Measurements from ENCODE around the gene RNF149.

Gene RNF149

GRCh38 chr2:101282980-101283379 is 25.5 kb downstream of the RNF149 start:
- H3K4me1 ChIP-seq (ENCODE audit: control insufficient read depth, insufficient read depth, low read depth, low read length) = peaks cover 3% of the 10 kb centered on the region
- WGBS = 97% methylated on average over 3 of the region's 3 CpGs

GRCh38 chr2:101281482-101281881 is 27.0 kb downstream of the RNF149 start:
- no peak overlapping the region for H2BK12ac ChIP-seq (ENCODE audit: low read length in 2 of 2)
- H2AK5ac ChIP-seq (ENCODE audit: low read length, severe bottlenecking) = no peak overlapping the region
- no peak overlapping the region for H2BK5ac ChIP-seq (ENCODE audit: low read depth, low read length, poor library complexity, severe bottlenecking)
- no peak overlapping the region for H3K4me2 ChIP-seq (ENCODE audit: low read length, poor library complexity, severe bottlenecking)
- no peak overlapping the region for H2AFZ ChIP-seq (ENCODE audit: low read depth, low read length)
- 94% methylated on average over 4 of the region's 4 CpGs for WGBS
- peaks cover 24% of the 10 kb centered on the region for H3K79me1 ChIP-seq (replicated peaks; ENCODE audit: low read length, poor library complexity, severe bottlenecking)
- H3K4me3 ChIP-seq (ENCODE audit: insufficient read depth in 1 of 2, low read depth in 1 of 2, low read length in 2 of 2) = no peak overlapping the region
- no peak overlapping the region for H3K4ac ChIP-seq (ENCODE audit: low read depth in 1 of 2, low read length in 2 of 2)
- H3K27me3 ChIP-seq (ENCODE audit: control insufficient read depth in 1 of 2, insufficient read depth in 1 of 2, low read length in 2 of 2) = no peaks in the 10 kb centered on the region
- no peak overlapping the region for H4K91ac ChIP-seq (ENCODE audit: low read length)
- no peak overlapping the region for H2BK120ac ChIP-seq (ENCODE audit: low read depth, low read length)
- no peak overlapping the region for H3K18ac ChIP-seq (ENCODE audit: low read depth in 1 of 2, low read length in 2 of 2)
- H3K23ac ChIP-seq (ENCODE audit: low read length in 2 of 2) = no peak overlapping the region
- H3K4me1 ChIP-seq (ENCODE audit: control insufficient read depth, insufficient read depth, low read depth, low read length) = no peaks in the 10 kb centered on the region
- no peak overlapping the region for H4K8ac ChIP-seq (ENCODE audit: low read length)
- H2BK15ac ChIP-seq (ENCODE audit: low read depth, poor library complexity, severe bottlenecking) = no peak overlapping the region
- H3K36me3 ChIP-seq (ENCODE audit: control insufficient read depth in 1 of 2, insufficient read depth in 2 of 2, low read depth in 1 of 2, low read length in 2 of 2) = peaks cover 19 to 96% of the 10 kb centered on the region in 2 experiments
- no peak overlapping the region for H3K27ac ChIP-seq (ENCODE audit: low read length, poor library complexity, severe bottlenecking)
- no peak overlapping the region for H3K9ac ChIP-seq (ENCODE audit: low read length)
- no peak overlapping the region for H3K14ac ChIP-seq (ENCODE audit: low read length in 2 of 2)
- H3K9me3 ChIP-seq (ENCODE audit: control insufficient read depth, low read length) = no peaks in the 10 kb centered on the region
- DNase-seq = no peak

More at GRCh38 chr2:101282980-101283379, 25.5 kb downstream of the RNF149 start:
- H2BK15ac ChIP-seq (ENCODE audit: low read depth, poor library complexity, severe bottlenecking) = no peak overlapping the region
- H3K4ac ChIP-seq (ENCODE audit: low read depth in 1 of 2, low read length in 2 of 2) = no peak overlapping the region
- peaks cover 23 to 99% of the 10 kb centered on the region in 2 experiments for H3K36me3 ChIP-seq (ENCODE audit: control insufficient read depth in 1 of 2, insufficient read depth in 2 of 2, low read depth in 1 of 2, low read length in 2 of 2)
- no peak overlapping the region for H3K14ac ChIP-seq (ENCODE audit: low read length in 2 of 2)
- H4K91ac ChIP-seq (ENCODE audit: low read length) = no peak overlapping the region
- H3K9ac ChIP-seq (ENCODE audit: low read length) = no peak overlapping the region
- no peak overlapping the region for H2AFZ ChIP-seq (ENCODE audit: low read depth, low read length)
- H3K27ac ChIP-seq (ENCODE audit: low read length, poor library complexity, severe bottlenecking) = no peak overlapping the region
- H4K8ac ChIP-seq (ENCODE audit: low read length) = no peak overlapping the region
- H3K27me3 ChIP-seq (ENCODE audit: control insufficient read depth in 1 of 2, insufficient read depth in 1 of 2, low read length in 2 of 2) = no peaks in the 10 kb centered on the region
- no peak overlapping the region for H3K4me2 ChIP-seq (ENCODE audit: low read length, poor library complexity, severe bottlenecking)
- H2BK12ac ChIP-seq (ENCODE audit: low read length in 2 of 2) = no peak overlapping the region
- H3K4me3 ChIP-seq (ENCODE audit: insufficient read depth in 1 of 2, low read depth in 1 of 2, low read length in 2 of 2) = no peak overlapping the region
- no peaks in the 10 kb centered on the region for H3K9me3 ChIP-seq (ENCODE audit: control insufficient read depth, low read length)
- H2AK5ac ChIP-seq (ENCODE audit: low read length, severe bottlenecking) = no peak overlapping the region
- no peak overlapping the region for H2BK120ac ChIP-seq (ENCODE audit: low read depth, low read length)
- no peak overlapping the region for H3K23ac ChIP-seq (ENCODE audit: low read length in 2 of 2)
- DNase-seq = no peak
- no peak overlapping the region for H3K18ac ChIP-seq (ENCODE audit: low read depth in 1 of 2, low read length in 2 of 2)
- H3K79me1 ChIP-seq (replicated peaks; ENCODE audit: low read length, poor library complexity, severe bottlenecking) = peaks cover 21% of the 10 kb centered on the region
- no peak overlapping the region for H2BK5ac ChIP-seq (ENCODE audit: low read depth, low read length, poor library complexity, severe bottlenecking)

GRCh38 chr2:101278925-101279324 is 29.6 kb downstream of the RNF149 start:
- Histone ChIP-seq H3K36me3 (ENCODE audit: control insufficient read depth in 1 of 2, insufficient read depth in 2 of 2, low read depth in 1 of 2, low read length in 2 of 2) (peaks cover 25 to 86% of the 10 kb centered on the region in 2 experiments), H3K9ac (ENCODE audit: low read length) (no peak overlapping the region), H3K4ac (ENCODE audit: low read depth in 1 of 2, low read length in 2 of 2) (no peak overlapping the region), H4K91ac (ENCODE audit: low read length) (no peak overlapping the region), H3K4me2 (ENCODE audit: low read length, poor library complexity, severe bottlenecking) (no peak overlapping the region), H2BK15ac (ENCODE audit: low read depth, poor library complexity, severe bottlenecking) (no peak overlapping the region), H3K18ac (ENCODE audit: low read depth in 1 of 2, low read length in 2 of 2) (no peak overlapping the region), H2AFZ (ENCODE audit: low read depth, low read length) (no peak overlapping the region), H3K14ac (ENCODE audit: low read length in 2 of 2) (no peak overlapping the region), H3K9me3 (ENCODE audit: control insufficient read depth, low read length) (no peaks in the 10 kb centered on the region), H3K4me1 (ENCODE audit: control insufficient read depth, insufficient read depth, low read depth, low read length) (no peaks in the 10 kb centered on the region), H3K79me1 (replicated peaks; ENCODE audit: low read length, poor library complexity, severe bottlenecking) (peaks cover 28% of the 10 kb centered on the region), H3K4me3 (ENCODE audit: insufficient read depth in 1 of 2, low read depth in 1 of 2, low read length in 2 of 2) (no peak overlapping the region), H2AK5ac (ENCODE audit: low read length, severe bottlenecking) (no peak overlapping the region), H2BK120ac (ENCODE audit: low read depth, low read length) (no peak overlapping the region), H3K23ac (ENCODE audit: low read length in 2 of 2) (no peak overlapping the region), H3K27me3 (ENCODE audit: control insufficient read depth in 1 of 2, insufficient read depth in 1 of 2, low read length in 2 of 2) (no peaks in the 10 kb centered on the region), H3K27ac (ENCODE audit: low read length, poor library complexity, severe bottlenecking) (no peak overlapping the region), H2BK5ac (ENCODE audit: low read depth, low read length, poor library complexity, severe bottlenecking) (no peak overlapping the region), H2BK12ac (ENCODE audit: low read length in 2 of 2) (no peak overlapping the region), H4K8ac (ENCODE audit: low read length) (no peak overlapping the region)
- DNase-seq = no peak
- WGBS = 97% methylated on average over 3 of the region's 3 CpGs

- no peaks in the 10 kb centered on the region for H3K9me3 ChIP-seq (ENCODE audit: control insufficient read depth, low read length)
- H2BK12ac ChIP-seq (ENCODE audit: low read length in 2 of 2) = no peak overlapping the region
- peaks cover 23 to 86% of the 10 kb centered on the region in 2 experiments for H3K36me3 ChIP-seq (ENCODE audit: control insufficient read depth in 1 of 2, insufficient read depth in 2 of 2, low read depth in 1 of 2, low read length in 2 of 2)
- no peak overlapping the region for H4K91ac ChIP-seq (ENCODE audit: low read length)
- H4K8ac ChIP-seq (ENCODE audit: low read length) = no peak overlapping the region
- 96% methylated on average over 6 of the region's 7 CpGs for WGBS
- H3K14ac ChIP-seq (ENCODE audit: low read length in 2 of 2) = no peak overlapping the region
- H2AK5ac ChIP-seq (ENCODE audit: low read length, severe bottlenecking) = no peak overlapping the region
- H3K4me2 ChIP-seq (ENCODE audit: low read length, poor library complexity, severe bottlenecking) = no peak overlapping the region
- peaks cover 20% of the 10 kb centered on the region for H3K79me1 ChIP-seq (replicated peaks; ENCODE audit: low read length, poor library complexity, severe bottlenecking)
- peaks cover 4% of the 10 kb centered on the region for H3K4me1 ChIP-seq (ENCODE audit: control insufficient read depth, insufficient read depth, low read depth, low read length)
- H2BK5ac ChIP-seq (ENCODE audit: low read depth, low read length, poor library complexity, severe bottlenecking) = no peak overlapping the region
- no peak overlapping the region for H3K27ac ChIP-seq (ENCODE audit: low read length, poor library complexity, severe bottlenecking)
- no peak overlapping the region for H2AFZ ChIP-seq (ENCODE audit: low read depth, low read length)
- H3K27me3 ChIP-seq (ENCODE audit: control insufficient read depth in 1 of 2, insufficient read depth in 1 of 2, low read length in 2 of 2) = no peaks in the 10 kb centered on the region
- no peak overlapping the region for H2BK15ac ChIP-seq (ENCODE audit: low read depth, poor library complexity, severe bottlenecking)
- no peak overlapping the region for H3K4ac ChIP-seq (ENCODE audit: low read depth in 1 of 2, low read length in 2 of 2)
- no peak overlapping the region for H3K23ac ChIP-seq (ENCODE audit: low read length in 2 of 2)
- H3K18ac ChIP-seq (ENCODE audit: low read depth in 1 of 2, low read length in 2 of 2) = no peak overlapping the region
- H3K9ac ChIP-seq (ENCODE audit: low read length) = no peak overlapping the region
- no peak overlapping the region for H3K4me3 ChIP-seq (ENCODE audit: insufficient read depth in 1 of 2, low read depth in 1 of 2, low read length in 2 of 2)
- H2BK120ac ChIP-seq (ENCODE audit: low read depth, low read length) = no peak overlapping the region
- DNase-seq = no peak
Observed at GRCh38 chr2:101277111-101277510, 31.4 kb downstream of the RNF149 start.
